GF-D8 (cell line): ENCODE data around the gene TEKT2.

ENCODE experiments used
- DNase-seq: peaks from one replicate; lab custom pipeline; 2025; lab: John Stamatoyannopoulos, UW

TEKT2 gene

DNA sequence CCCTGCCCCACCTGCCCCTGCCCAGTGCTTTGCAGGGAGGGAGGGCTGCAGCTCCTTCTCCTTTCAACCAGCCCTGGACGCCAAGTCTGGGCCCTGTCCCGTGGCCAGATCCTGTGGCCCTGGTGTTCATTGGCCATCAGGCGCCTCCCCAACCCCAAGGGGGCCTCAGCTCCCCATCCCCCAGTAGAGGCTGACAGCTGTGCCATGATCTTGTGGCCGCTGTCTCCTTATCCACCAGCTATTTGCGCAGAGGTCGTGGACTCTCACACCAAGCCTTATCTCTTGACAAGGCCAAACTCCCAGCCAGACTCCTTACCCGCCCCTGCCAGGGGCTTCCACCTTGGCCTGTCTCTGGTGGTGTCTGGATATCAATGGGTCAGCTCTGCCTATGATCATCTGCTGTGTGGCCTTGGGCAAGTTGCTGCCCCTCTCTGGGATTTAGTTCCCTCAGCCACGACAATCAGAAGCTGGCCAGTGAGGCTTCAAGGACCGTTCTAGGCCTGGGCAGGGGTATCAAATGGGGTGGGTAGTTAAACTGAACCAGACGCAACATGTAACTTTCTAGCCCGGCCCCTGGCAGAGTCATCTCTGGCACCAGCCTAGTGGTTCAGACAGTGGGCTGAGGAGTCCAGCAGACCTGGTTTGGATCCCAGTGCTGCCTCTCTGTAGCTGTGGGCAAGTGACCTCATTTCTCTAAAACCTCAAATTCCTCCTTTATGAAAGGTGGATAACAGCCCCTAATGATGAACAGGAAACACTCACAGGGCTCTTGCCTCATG lies 44.4 kb downstream of the TEKT2 start:
- no peak for DNase-seq

DNA sequence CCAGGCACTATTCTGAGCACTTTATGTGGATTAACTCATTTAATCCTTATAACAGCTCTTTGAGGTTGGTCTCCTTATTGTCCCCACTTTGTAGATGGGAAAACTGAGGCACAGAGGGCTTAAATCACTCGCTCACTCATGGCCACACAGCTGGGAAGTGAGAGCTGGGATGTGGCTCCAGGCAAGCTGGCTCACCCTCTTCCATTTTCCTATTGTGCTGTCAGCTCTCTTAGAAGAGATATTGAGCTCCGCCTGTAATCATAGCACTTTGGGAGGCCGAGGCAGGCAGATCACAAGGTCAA lies 45.0 kb downstream of the TEKT2 start:
- DNase-seq: no peak

DNA sequence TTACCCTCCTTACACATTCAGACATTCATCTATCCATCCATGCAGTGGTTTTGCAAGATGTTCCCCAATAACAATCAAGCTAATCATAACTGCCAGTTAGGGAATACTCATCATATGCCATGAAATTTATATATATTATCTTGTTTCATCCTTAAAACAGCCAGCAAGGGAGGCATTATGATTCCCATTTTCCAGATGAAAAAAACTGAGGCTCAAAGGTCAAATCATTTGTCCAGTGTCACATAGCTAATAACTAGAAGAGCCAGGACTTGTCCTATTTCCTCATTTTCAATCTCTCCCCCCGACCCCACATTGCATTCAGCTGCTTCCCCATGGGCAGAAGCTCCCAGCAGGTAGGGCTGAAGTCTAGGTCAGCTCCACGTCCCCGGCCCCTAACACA lies 48.1 kb downstream of the TEKT2 start:
- no peak for DNase-seq

DNA sequence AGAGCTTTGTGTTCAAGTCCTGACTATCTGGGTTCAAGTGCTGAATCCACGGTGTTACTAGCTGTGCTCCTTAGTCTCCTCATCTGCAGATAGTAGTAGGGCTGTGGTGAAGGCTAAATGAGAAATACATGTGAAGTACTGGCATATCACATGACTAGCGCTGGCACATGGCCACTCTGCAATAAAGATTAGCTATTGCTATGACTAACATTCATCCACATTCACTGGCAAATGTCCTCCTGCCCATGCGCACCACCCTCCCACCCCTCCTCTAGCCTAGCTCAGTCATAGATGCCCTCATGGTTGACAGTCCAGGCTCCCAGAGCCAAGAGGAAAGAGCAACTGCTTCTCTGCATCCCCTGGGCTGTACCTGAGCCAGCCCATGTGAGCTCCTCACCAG lies 49.6 kb downstream of the TEKT2 start:
- no peak for DNase-seq

DNA sequence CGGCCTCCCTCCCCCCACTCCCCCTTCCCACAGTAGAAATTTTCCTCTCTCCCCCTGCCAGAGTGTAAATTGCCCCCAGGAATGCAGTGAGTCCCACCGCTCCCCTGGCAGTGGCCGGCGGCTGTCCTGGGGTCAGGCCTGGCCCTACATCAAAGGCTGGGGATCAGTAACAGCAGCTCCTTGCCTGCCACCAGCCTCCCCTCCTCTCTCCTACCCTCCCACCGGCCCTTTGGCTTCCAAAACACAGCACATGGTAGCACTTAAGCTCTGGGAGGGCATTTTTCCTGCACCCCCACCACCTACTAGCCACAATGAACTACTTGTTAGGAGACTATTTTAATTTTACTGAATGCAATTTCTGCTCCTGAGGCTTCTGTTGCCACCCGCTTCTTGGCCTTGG lies 50.1 kb downstream of the TEKT2 start:
- DNase-seq: no peak

DNA sequence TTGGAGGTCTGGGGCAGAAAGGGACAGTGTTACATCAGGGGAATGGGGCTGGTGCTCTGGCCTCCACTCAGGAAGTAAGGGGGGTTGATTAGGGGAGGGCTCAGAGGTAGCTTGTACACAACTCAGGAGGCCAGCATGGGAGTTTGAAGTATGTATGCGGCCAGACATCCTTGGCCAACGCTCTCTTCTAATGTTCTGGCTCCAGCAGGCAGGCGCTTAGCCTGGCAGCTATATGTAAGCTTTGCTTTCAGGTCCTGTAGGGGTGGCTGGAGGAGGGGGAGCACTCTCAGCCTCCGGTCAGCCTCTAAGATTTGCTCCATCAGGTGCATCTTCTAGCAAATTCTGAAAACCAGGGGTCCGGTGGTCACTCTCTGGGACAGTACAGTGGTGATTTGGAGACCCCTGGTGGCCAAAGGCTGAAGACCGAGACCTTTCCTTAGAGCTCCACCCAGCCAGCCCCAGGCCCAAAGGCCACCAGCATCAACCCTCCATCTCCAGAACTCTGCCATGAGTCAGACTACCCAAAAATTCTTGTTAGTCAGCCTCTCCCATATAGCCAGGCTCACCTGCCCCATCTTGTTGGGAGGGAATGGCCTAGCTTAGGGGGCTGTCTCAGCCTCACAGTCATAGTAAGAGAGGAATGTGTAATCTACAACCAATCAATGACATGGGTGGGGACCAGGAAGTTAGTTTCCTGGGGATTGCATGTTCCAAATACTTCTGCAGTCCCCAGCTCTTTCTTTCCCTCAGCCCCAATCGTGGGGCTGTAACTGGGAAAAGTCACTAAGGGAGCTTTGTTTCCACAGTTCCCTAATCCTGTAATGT lies 50.8 kb downstream of the TEKT2 start:
- DNase-seq: no peak

DNA sequence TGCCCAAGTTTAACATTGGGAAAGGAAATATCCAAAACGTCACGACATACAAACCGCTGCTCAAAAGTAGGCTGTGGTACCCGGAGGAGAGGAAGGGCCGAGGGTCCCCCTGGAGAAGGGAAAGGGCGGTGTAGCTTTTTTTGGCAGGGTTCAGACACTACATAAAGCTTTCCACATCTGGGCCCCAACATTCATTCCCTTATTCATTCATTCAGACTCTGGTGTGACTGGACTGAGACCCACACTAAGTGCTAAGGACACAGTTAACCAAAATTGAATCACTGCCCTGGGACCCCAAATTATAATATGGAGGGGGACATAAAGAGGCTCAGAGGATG lies 51.4 kb downstream of the TEKT2 start:
- no peak for DNase-seq

DNA sequence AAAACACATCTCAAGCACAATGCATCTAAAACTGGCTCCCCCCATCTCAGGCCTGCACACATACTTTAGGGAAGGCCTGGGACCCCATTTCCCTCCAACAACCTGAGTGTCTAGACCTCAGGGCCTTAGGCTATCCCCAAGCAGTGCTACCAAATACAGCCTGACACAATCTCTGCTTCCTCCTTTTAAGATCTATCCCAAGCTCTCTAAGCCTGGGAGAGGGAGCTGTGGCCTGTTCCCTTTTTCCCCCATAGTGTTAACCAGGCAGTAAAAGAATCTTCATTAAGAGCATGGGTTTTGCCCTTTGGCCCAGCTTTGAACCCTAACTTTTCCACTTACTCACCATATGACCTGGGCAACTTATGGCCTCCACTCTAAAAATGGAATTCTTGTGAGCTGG lies 51.9 kb downstream of the TEKT2 start:
- no peak for DNase-seq

DNA sequence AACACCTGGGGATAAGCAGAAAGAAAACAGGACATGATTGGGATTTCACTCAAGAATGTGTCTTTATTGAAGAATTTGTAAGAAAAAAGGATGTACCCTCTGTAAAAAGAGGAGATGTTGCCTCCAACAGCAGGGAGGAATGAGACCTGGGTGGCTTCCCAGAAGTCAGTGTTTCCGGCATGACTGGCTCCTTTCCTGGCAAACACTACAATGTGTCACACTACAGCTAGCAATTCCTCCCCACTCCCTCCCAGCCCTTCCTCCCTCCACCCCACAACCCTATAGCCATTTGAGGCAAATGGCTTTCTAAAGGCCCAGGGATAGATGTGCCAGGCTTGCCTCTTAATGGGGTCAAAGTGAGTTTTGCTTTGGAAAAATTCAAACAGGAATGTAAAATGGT lies 52.6 kb downstream of the TEKT2 start:
- DNase-seq: no peak

DNA sequence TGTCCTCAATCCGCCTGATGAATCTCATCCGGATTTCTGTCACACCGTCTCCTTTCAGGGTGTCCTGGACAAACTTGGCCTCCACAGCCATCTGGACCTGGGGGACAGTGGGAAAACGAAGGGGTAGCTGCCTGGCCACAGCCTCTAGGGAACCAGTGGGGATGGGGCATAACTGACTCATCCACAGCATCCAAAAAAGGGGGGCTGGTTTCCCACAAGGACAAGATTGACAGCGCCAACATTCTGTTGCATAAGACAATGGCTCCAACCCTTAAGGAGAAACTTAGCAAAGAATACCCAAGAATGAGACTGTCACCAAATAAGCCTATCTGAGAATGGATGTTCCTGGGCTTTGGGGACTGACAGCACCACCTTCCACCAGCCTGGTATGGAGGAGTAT lies 53.3 kb downstream of the TEKT2 start:
- DNase-seq: no peak

DNA sequence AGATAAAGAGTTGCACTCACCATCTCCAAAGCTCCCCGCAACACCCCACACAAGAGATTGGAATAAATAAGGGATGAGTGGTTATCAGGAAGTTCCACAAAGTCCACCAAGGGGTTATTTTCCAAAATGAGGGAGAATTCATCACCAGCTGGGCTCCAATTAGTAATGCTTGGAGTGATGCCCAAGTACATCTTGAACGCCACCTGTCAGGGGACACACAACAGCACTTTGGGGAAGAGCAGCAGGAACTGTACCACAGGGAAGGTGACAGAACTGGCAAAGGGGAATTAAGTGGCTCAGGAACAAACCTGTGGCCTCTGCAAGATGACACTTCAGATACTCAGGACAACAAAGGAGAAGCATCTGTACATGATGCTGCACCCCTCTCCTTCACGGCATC lies 53.9 kb downstream of the TEKT2 start:
- DNase-seq: no peak
